HG03103 (cell line): ENCODE results near the gene RANBP9.
A peak's percentile ranks its signal among the peaks of the same experiment; 100 is the strongest.

Experiments used
- ATAC-seq: cut with Tn5 transposase; IDR thresholded peaks from one replicate; pipeline ENCODE4 v1.9.1; 2021; ENCODE audit warnings: low read depth; ENCODE audit not compliant: unreplicated experiment

RANBP9 gene

GRCh38 chr6:13711324-13711732 lies 307 bp downstream of the RANBP9 start:
- ATAC-seq = peak; percentile 43

GRCh38 chr6:13710552-13711323 lies 897 bp downstream of the RANBP9 start:
- ATAC-seq = peak; percentile 7

- no peak for ATAC-seq
Measured at GRCh38 chr6:13709689-13710551, 1.7 kb downstream of the RANBP9 start.

- ATAC-seq = no peak
Measured at GRCh38 chr6:13708736-13709135, 2.9 kb downstream of the RANBP9 start.

GRCh38 chr6:13703496-13703895 lies 8.1 kb downstream of the RANBP9 start:
- ATAC-seq = no peak

GRCh38 chr6:13702809-13703302 lies 8.8 kb downstream of the RANBP9 start:
- no peak for ATAC-seq

- ATAC-seq = no peak
Measured at GRCh38 chr6:13700232-13700631, 11.4 kb downstream of the RANBP9 start.

- no peak for ATAC-seq
Measured at GRCh38 chr6:13698715-13699114, 12.9 kb downstream of the RANBP9 start.

- no peak for ATAC-seq
Measured at GRCh38 chr6:13697857-13698256, 13.8 kb downstream of the RANBP9 start.

- ATAC-seq = no peak
Measured at GRCh38 chr6:13696226-13696625, 15.4 kb downstream of the RANBP9 start.

GRCh38 chr6:13695252-13695651 lies 16.4 kb downstream of the RANBP9 start:
- no peak for ATAC-seq

- no peak for ATAC-seq
Measured at GRCh38 chr6:13694562-13694961, 17.1 kb downstream of the RANBP9 start.

GRCh38 chr6:13689511-13690256 lies 22.0 kb downstream of the RANBP9 start:
- no peak for ATAC-seq

- ATAC-seq = no peak
Measured at GRCh38 chr6:13688692-13689196, 22.9 kb downstream of the RANBP9 start.

GRCh38 chr6:13687917-13688351 lies 23.7 kb downstream of the RANBP9 start:
- no peak for ATAC-seq

- ATAC-seq = no peak
Measured at GRCh38 chr6:13684855-13685254, 26.8 kb downstream of the RANBP9 start.

GRCh38 chr6:13683038-13683437 lies 28.6 kb downstream of the RANBP9 start:
- no peak for ATAC-seq

GRCh38 chr6:13682346-13682745 lies 29.3 kb downstream of the RANBP9 start:
- ATAC-seq = no peak

GRCh38 chr6:13681305-13682061 lies 30.2 kb downstream of the RANBP9 start:
- ATAC-seq = no peak

GRCh38 chr6:13680448-13680968 lies 31.1 kb downstream of the RANBP9 start:
- ATAC-seq = no peak
